Stimulated activated CD4-positive, alpha-beta T cell treated with anti-CD3 and anti-CD28 coated beads, Interleukin-1b, Interleukin-23, amount 100 ng/mL, for 24 hours (primary cell): Measurements from ENCODE around the gene IFITM2.
"Not testable (repeated sequence)": the region's sequence is repeated elsewhere in the genome, so short reads cannot be mapped to it uniquely, and the experiment has no call there.

Source experiments
- DNase-seq, 4 experiments: peaks; one replicate each; pipeline ENCODE4 v3.0.0-alpha.2; 2020; ENCODE audit warnings: low read depth in 4 of 4, low spot score in 1 of 4

IFITM2 gene

DNA sequence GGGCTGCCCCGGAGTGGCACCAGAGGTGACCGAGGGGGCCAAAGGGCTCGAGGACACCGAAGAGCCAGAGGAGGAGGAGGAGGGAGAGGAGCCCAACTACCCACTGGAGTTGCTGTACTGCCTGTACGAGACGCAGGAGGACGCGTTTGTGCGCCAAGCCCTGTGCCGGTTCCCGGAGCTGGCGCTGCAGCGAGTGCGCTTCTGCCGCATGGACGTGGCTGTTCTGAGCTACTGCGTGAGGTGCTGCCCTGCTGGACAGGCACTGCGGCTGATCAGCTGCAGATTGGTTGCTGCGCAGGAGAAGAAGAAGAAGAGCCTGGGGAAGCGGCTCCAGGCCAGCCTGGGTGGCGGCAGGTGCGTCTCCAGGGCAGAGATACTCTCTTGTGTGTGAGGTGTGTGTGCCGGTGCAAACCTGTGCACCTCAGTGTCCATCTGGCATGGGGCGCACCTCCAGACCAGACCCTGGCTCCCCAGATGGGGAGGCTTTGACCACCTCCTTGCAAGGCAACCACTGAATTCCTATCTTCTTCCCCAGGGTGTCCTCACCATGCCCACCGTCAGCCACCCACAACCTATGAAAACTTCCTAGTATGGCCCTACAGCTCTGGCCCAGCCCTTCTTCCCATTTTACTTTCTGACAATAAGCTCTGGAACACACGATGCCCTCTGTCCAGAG lies 26.0 kb upstream of the IFITM2 start:
- no peak for DNase-seq

GRCh38 chr11:282171-282570 lies 25.4 kb upstream of the IFITM2 start:
- DNase-seq: no peak

GRCh38 chr11:282630-283360 lies 24.8 kb upstream of the IFITM2 start:
- no peak for DNase-seq

DNA sequence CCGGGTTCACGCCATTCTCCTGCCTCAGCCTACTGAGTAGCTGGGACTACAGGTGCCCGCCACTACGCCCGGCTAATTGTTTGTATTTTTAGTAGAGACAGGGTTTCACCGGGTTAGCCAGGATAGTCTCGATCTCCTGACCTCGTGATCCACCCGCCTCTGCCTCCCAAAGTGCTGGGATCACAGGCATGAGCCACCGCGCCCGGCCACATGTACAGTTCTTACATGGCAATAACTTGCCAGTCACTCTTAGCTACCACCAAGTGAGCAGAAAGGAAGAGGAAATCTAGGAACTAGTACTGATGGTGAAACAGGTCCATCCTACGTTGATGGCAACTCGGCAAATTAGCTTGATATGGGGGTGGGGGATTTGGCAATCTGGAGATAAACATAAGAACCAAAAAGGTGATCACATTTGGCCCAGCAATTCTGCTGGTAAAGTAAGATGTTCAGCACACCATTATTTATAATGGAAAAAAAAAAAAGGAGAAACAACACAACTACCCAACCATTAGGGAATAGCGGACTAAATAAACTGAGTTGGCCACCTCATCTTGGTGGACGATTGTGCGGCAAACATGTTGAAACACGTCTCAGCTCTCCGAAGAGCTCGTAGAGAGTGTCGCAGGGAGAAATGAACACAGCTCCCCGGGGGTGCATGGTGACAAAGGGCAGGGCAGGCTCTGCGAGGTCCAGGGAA lies 24.1 kb upstream of the IFITM2 start:
- DNase-seq: no peak

- DNase-seq: no peak
Observed at GRCh38 chr11:284105-285020, 23.3 kb upstream of the IFITM2 start.

GRCh38 chr11:285021-285893 lies 22.4 kb upstream of the IFITM2 start:
- DNase-seq: no peak

DNA sequence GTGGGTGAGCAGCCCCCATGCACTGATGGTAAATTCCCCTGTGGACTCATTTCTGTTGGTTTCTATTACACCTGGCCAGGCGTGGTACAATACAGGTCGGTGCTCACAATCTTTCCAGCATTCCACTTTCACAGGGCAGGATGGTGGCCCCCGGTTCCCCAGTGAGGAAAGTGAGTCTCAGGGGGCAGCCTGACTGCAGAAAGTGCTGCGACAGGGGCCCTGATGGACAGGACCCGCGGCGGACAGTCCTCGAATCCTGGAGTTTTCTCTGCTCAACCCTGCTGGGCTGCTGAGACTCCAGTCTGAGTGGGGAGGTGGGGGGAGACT lies 21.8 kb upstream of the IFITM2 start:
- DNase-seq: no peak

DNA sequence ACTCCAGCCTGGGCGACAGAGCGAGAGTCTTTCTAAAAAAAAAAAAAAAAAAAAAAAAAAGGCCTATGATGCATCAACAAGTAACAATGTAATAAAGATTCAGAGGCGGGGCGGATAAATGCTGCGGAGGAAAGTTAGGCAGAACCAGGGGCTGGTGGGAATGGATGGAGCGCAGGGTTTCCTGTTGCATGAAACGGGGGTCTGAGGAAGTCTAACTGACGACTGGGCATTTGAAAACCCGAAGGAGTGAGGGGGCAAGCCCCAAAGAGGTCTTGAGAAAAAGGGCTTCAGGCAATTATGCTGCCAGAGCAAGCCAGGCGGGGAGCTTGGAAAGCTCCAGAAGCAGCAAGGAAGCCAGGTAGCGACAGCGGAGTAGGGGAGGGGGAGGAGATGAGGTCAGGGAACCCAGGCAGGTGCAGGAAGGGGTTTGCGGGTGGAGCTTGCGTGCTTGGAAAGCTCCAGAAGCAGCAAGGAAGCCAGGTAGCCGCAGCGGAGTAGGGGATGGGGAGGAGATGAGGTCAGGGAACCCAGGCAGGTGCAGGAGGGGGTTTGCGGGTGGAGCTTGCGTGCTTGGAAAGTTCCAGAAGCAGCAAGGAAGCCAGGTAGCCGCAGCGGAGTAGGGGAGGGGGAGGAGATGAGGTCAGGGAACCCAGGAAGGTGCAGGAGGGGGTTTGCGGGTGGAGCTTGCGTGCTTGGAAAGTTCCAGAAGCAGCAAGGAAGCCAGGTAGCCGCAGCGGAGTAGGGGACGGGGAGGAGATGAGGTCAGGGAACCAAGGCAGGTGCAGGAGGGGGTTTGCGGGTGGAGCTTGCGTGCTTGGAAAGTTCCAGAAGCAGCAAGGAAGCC lies 20.4 kb upstream of the IFITM2 start:
- DNase-seq: not testable (repeated sequence)

GRCh38 chr11:287821-288477 lies 19.7 kb upstream of the IFITM2 start:
- DNase-seq: no peak

- no peak for DNase-seq
Observed at GRCh38 chr11:288478-289397, 18.9 kb upstream of the IFITM2 start, which contains the start of gene PGGHG. Gene PGGHG (plus strand): TSS chr11:289126. CDS start chr11:289817, 691 bp downstream.

- DNase-seq: no peak
Observed at GRCh38 chr11:289398-289711, 18.3 kb upstream of the IFITM2 start.

GRCh38 chr11:289712-290620 lies 17.6 kb upstream of the IFITM2 start:
- DNase-seq: no peak

- no peak for DNase-seq
Observed at GRCh38 chr11:290621-291231, 16.9 kb upstream of the IFITM2 start.

DNA sequence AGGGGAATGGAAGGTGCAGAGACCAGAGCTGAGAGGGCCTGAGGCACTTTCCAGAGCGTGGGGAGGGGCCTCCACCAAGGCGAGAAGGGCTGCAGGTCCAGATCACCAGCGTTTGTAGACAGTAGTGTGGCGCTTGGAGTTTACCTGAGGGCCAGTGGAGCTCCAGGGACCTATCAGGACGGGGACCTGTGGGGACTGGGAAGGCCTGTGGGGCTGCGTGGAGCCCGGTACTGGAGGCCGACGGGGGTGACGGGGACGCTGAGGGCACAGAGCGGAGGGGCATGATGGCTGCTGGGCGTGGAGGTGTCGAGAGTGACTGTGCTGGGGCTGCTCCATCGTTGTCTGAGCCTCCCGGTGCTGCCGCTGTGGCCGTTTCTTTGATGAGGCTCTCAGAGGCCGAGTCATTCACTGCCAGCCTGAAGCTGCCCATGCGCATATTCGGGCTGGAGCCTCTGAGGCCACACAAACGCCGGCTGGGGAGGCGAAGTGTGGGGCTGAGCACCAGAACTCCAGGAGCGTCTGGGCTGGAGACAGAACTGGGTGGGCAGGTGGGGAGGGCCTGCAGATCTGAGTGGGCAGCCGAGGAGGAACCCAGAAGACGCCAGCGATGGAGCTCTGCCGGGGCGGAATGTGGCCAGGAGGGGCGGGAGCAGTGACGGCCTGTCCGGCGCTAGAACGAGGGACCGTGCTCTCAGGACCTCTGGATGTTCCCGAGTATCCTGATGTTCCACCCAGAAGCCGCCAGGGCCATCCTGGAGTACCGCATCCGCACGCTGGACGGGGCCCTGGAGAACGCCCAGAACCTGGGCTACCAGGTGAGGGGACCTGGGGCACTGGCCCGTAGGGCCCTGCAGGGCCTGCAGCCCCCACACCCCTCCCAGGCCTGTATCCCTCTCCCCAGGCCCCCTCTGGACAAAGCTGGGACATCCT lies 16.1 kb upstream of the IFITM2 start:
- DNase-seq: no peak
